Epithelial cell of prostate (primary cell): ENCODE measurements around the gene TPRX1.
"Not testable (repeated sequence)": the region's sequence is repeated elsewhere in the genome, so short reads cannot be mapped to it uniquely, and the experiment has no call there.

Source experiments
- DNase-seq: peaks from one replicate; pipeline ENCODE4 v3.0.0-alpha.2; 2011; ENCODE audit warnings: low read depth, low spot score
- H3K27ac ChIP-seq: fragments of 450-650 bp; 2 replicates; pipeline ENCODE4 v1.5.1; 2017; ENCODE audit warnings: mild to moderate bottlenecking

Gene TPRX1

GRCh38 chr19:47802521-47803043, 1.8 kb downstream of the TPRX1 start:
- no peak overlapping the region for H3K27ac ChIP-seq
- DNase-seq, result no peak

GRCh38 chr19:47801270-47801669, 3.1 kb downstream of the TPRX1 start:
- H3K27ac ChIP-seq, result no peak overlapping the region
- no peak for DNase-seq

- DNase-seq, result no peak
- H3K27ac ChIP-seq, result no peak overlapping the region
Observed at GRCh38 chr19:47798904-47799266, 5.5 kb downstream of the TPRX1 start.

- no peak for DNase-seq
- no peak overlapping the region for H3K27ac ChIP-seq
Observed at GRCh38 chr19:47797996-47798903, 6.1 kb downstream of the TPRX1 start.

GRCh38 chr19:47796785-47797184, 7.6 kb downstream of the TPRX1 start:
- no peak for DNase-seq
- H3K27ac ChIP-seq, result no peak overlapping the region

GRCh38 chr19:47794526-47794925, 9.8 kb downstream of the TPRX1 start:
- no peak overlapping the region for H3K27ac ChIP-seq
- no peak for DNase-seq

- no peak overlapping the region for H3K27ac ChIP-seq
- no peak for DNase-seq
Observed at GRCh38 chr19:47792616-47793015, 11.7 kb downstream of the TPRX1 start.

- no peak overlapping the region for H3K27ac ChIP-seq
- DNase-seq, result no peak
Observed at GRCh38 chr19:47790398-47790814, 13.9 kb downstream of the TPRX1 start.

- H3K27ac ChIP-seq, DNase-seq: not testable (repeated sequence)
Observed at GRCh38 chr19:47789811-47790210, 14.5 kb downstream of the TPRX1 start.

- H3K27ac ChIP-seq, DNase-seq: not testable (repeated sequence)
Observed at GRCh38 chr19:47787307-47787706, 17.0 kb downstream of the TPRX1 start.

GRCh38 chr19:47786566-47786965, 17.8 kb downstream of the TPRX1 start:
- no peak overlapping the region for H3K27ac ChIP-seq
- no peak for DNase-seq

GRCh38 chr19:47781590-47782262, 22.6 kb downstream of the TPRX1 start:
- H3K27ac ChIP-seq, result no peak overlapping the region
- DNase-seq, result no peak

GRCh38 chr19:47780215-47780551, 24.2 kb downstream of the TPRX1 start:
- no peak for DNase-seq
- H3K27ac ChIP-seq, result no peak overlapping the region

- DNase-seq, result no peak
- H3K27ac ChIP-seq, result no peak overlapping the region
Observed at GRCh38 chr19:47779524-47780214, 24.7 kb downstream of the TPRX1 start.

GRCh38 chr19:47778954-47779351, 25.4 kb downstream of the TPRX1 start:
- no peak for DNase-seq
- H3K27ac ChIP-seq, result peak overlapping the region; percentile 74

GRCh38 chr19:47778049-47778953, 26.1 kb downstream of the TPRX1 start, which contains the start of gene SELENOW:
Gene SELENOW (plus strand): TSS chr19:47778703. CDS start chr19:47778786, 83 bp downstream.
- peak within 1 kb of the TSS; percentile 74 for H3K27ac ChIP-seq
- DNase-seq, result no peak

- DNase-seq, result not testable (repeated sequence)
- peak overlapping the region; percentile 74 for H3K27ac ChIP-seq
Observed at GRCh38 chr19:47777245-47778048, 26.9 kb downstream of the TPRX1 start.

- H3K27ac ChIP-seq, result peak overlapping the region; percentile 74
- peak; percentile 97 for DNase-seq
Observed at GRCh38 chr19:47776568-47776967, 27.8 kb downstream of the TPRX1 start.

- DNase-seq, H3K27ac ChIP-seq: not testable (repeated sequence)
Observed at GRCh38 chr19:47771291-47771690, 33.1 kb downstream of the TPRX1 start.
